CD4-positive, alpha-beta memory T cell (primary cell): Measurements from ENCODE around the gene FGD3. TPM values are rescaled to one million over a fixed set of nuclear protein-coding genes. Genes with fewer than 3 reads are reported as not detected.

Experiments used
- CTCF ChIA-PET: fragments of 350-600 bp; sonication (Branson Sonifier 250); formaldehyde crosslinking; loops from one replicate; lab custom pipeline; 2021; ENCODE audit warnings: inconsistent platforms; ENCODE audit not compliant: partially characterized antibody; lab: Charles Lee
- POLR2A ChIA-PET: fragments of 350-600 bp; sonication (Branson Sonifier 250); formaldehyde crosslinking; loops from one replicate; lab custom pipeline; 2021; ENCODE audit not compliant: partially characterized antibody; lab: Charles Lee
- DNase-seq, 5 donors: peaks; one replicate each; pipeline versions ENCODE4 v3.0.0 to v3.0.0-alpha.2; 2020 to 2022; ENCODE audit warnings: mixed read lengths in 1 of 5
- H3K27ac ChIP-seq: one replicate; pipeline ENCODE4 v1.7.0; 2013; ENCODE audit warnings: low read depth, low read length
- H3K27me3 ChIP-seq: 2 replicates; pipeline ENCODE4 v1.7.0; 2013; ENCODE audit warnings: mild to moderate bottlenecking, low read length, moderate library complexity; ENCODE audit not compliant: insufficient read depth
- H3K36me3 ChIP-seq: 2 replicates; pipeline ENCODE4 v1.7.0; 2013; ENCODE audit warnings: mild to moderate bottlenecking, low read length, moderate library complexity; ENCODE audit not compliant: insufficient read depth
- H3K4me1 ChIP-seq: 2 replicates; pipeline ENCODE4 v1.7.0; 2013; ENCODE audit warnings: mild to moderate bottlenecking, low read length, moderate library complexity; ENCODE audit not compliant: insufficient read depth
- H3K4me3 ChIP-seq, 2 donors: one replicate each; pipeline ENCODE4 v1.7.0; 2013; ENCODE audit warnings: low read length in 2 of 2, mild to moderate bottlenecking in 1 of 2
- H3K9me3 ChIP-seq, 2 donors: one replicate each; pipeline ENCODE4 v1.7.0; 2013; ENCODE audit warnings: low read length in 2 of 2, control low read depth in 1 of 2; ENCODE audit not compliant: control insufficient read depth in 1 of 2
- H3K27ac Mint-ChIP-seq, 7 donors: one replicate each; pipeline ENCODE4 v1.8.0; 2020 to 2021; ENCODE audit warnings: mixed read lengths in 7 of 7, mild to moderate bottlenecking in 6 of 7, inconsistent platforms in 3 of 7, moderate library complexity in 3 of 7
- H3K27me3 Mint-ChIP-seq, 2 donors: one replicate each; pipeline ENCODE4 v1.8.0; 2020 to 2021; ENCODE audit warnings: mixed read lengths in 2 of 2
- H3K36me3 Mint-ChIP-seq, 2 donors: one replicate each; pipeline ENCODE4 v1.8.0; 2020 to 2021; ENCODE audit warnings: mixed read lengths in 2 of 2, inconsistent platforms in 1 of 2, mild to moderate bottlenecking in 1 of 2
- H3K4me1 Mint-ChIP-seq, 4 donors: one replicate each; pipeline ENCODE4 v1.8.0; 2020 to 2021; ENCODE audit warnings: mixed read lengths in 4 of 4, mild to moderate bottlenecking in 1 of 4
- H3K4me3 Mint-ChIP-seq, 8 donors: one replicate each; pipeline ENCODE4 v1.8.0; 2020 to 2021; ENCODE audit warnings: mixed read lengths in 8 of 8, mild to moderate bottlenecking in 7 of 8, moderate library complexity in 6 of 8, inconsistent platforms in 3 of 8
- H3K9me3 Mint-ChIP-seq, 8 donors: one replicate each; pipeline ENCODE4 v1.8.0; 2020 to 2021; ENCODE audit warnings: mixed read lengths in 8 of 8, mild to moderate bottlenecking in 5 of 8, inconsistent platforms in 3 of 8, moderate library complexity in 1 of 8
- intact Hi-C: fragments of 100-400 bp; cut with micrococcal nuclease; formaldehyde crosslinking; loops from one replicate; pipeline ENCODE4 v1.15.1; 2023
- polyA plus RNA-seq, 2 donors: library from polyadenylated mRNA; unstranded; fragments of 300-500 nt; fragmentation: Illumina TruSeq; gene quantifications; one replicate each; pipeline ENCODE4 v1.2.3, GENCODE V29; 2021
- total RNA-seq, 2 experiments: library from RNA; stranded (reverse); gene quantifications; one replicate each; pipeline ENCODE4 v1.2.3, GENCODE V29; 2021

The FGD3 gene
- total and polyA plus RNA-seq, 4 experiments from 2014 or later: 52.7 to 272 (median 201) TPM

DNA sequence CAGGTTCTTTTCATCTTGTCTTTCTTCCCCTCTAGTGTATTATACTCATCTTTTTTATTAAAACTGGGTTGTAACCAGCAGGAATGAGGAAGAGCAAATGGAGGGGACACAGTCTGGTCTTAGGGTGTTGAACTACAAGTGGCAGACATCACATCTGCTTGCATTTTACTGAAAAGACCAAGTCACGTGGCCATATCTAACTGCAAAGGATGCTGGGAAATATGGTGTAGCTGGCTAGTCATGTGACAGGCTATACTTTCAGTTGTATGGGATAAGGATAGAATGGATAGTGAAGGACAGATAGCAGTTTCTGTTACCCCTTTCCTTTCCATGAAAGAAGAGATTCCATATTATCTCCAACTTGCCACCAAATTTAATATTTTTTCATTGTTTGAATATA, 13.0 kb upstream of the FGD3 start:
- Mint-ChIP-seq H3K9me3 (peaks cover 0 to 2% (median 0%) of the 10 kb centered on the region in 8 donors), H3K27me3 (peaks cover 0 to 2% of the 10 kb centered on the region in 2 donors), H3K27ac (no peak overlapping the region), H3K4me1 (no peaks in the 10 kb centered on the region), H3K4me3 (no peak overlapping the region), H3K36me3 (no peaks in the 10 kb centered on the region)
- ChIA-PET CTCF (no interaction called here), POLR2A (interaction anchor here (1.1 kb wide), 1 partner anchor 20 kb away, joined by 4 read pairs; no protein-coding TSS in a partner anchor)
- intact Hi-C loops: no loop called here
- no peak for DNase-seq
- no peaks in the 10 kb centered on the region for H3K27me3 ChIP-seq
- no peak overlapping the region for H3K4me3 ChIP-seq
- H3K4me1 ChIP-seq: no peaks in the 10 kb centered on the region
- no peaks in the 10 kb centered on the region for H3K9me3 ChIP-seq
- no peak overlapping the region for H3K27ac ChIP-seq
- no peaks in the 10 kb centered on the region for H3K36me3 ChIP-seq

DNA sequence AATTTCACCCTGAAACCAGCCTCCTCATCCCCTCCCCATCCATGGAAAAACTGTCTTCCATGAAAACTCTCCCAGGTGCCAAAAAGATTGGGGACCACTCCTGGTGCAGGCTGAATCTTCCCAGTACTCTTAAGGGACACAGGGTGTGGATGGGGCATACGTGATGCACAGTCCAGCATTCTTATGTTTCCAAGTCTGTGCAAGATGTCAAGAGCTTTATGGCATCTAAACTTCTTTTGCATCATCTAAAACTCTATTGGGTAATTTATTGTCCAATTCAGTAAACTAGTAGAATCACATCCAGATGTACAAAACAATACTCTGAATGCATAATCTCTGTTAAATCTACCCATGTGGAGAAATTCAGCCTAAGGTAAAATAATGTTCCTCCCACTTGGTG, 9.3 kb upstream of the FGD3 start:
- intact Hi-C loops: no loop called here

GRCh38 chr9:92941861-92942260, 5.5 kb upstream of the FGD3 start:
- Histone ChIP-seq H3K27me3 (no peaks in the 10 kb centered on the region), H3K9me3 (no peaks in the 10 kb centered on the region), H3K4me3 (no peak overlapping the region), H3K36me3 (no peaks in the 10 kb centered on the region), H3K4me1 (peaks cover 9% of the 10 kb centered on the region), H3K27ac (no peak overlapping the region)
- intact Hi-C loops: no loop called here
- POLR2A ChIA-PET: interaction anchor here (1.2 kb wide), 1 partner anchor 12 kb away, joined by 3 read pairs; no protein-coding TSS in a partner anchor
- no peaks in the 10 kb centered on the region for H3K27me3 Mint-ChIP-seq
- H3K4me3 Mint-ChIP-seq: no peak overlapping the region
- CTCF ChIA-PET: no interaction called here
- H3K36me3 Mint-ChIP-seq: no peaks in the 10 kb centered on the region
- H3K4me1 Mint-ChIP-seq: peaks cover 9 to 20% (median 12%) of the 10 kb centered on the region in 4 donors
- peak overlapping the region in 2 of 7 donors; percentile 48 to 68 for H3K27ac Mint-ChIP-seq
- no peak for DNase-seq
- H3K9me3 Mint-ChIP-seq: peaks cover 0 to 5% (median 1%) of the 10 kb centered on the region in 8 donors

More for the DNA sequence above, 9.3 kb upstream of the FGD3 start:
- DNase-seq: no peak
- Histone ChIP-seq H3K4me1 (no peaks in the 10 kb centered on the region), H3K27ac (no peak overlapping the region), H3K36me3 (no peaks in the 10 kb centered on the region), H3K27me3 (no peaks in the 10 kb centered on the region), H3K9me3 (no peaks in the 10 kb centered on the region), H3K4me3 (no peak overlapping the region)
- H3K9me3 Mint-ChIP-seq: peaks cover 0 to 2% (median 0%) of the 10 kb centered on the region in 8 donors
- no peaks in the 10 kb centered on the region for H3K27me3 Mint-ChIP-seq
- no peak overlapping the region for H3K4me3 Mint-ChIP-seq
- H3K4me1 Mint-ChIP-seq: peaks cover 0 to 8% (median 4%) of the 10 kb centered on the region in 4 donors
- CTCF ChIA-PET: interaction anchor here (0.7 kb wide), 1 partner anchor 11 kb away, joined by 3 read pairs; no protein-coding TSS in a partner anchor
- H3K27ac Mint-ChIP-seq: no peak overlapping the region
- H3K36me3 Mint-ChIP-seq: no peaks in the 10 kb centered on the region
- POLR2A ChIA-PET: no interaction called here

GRCh38 chr9:92942688-92943616, 4.4 kb upstream of the FGD3 start:
- Mint-ChIP-seq H3K27me3 (no peaks in the 10 kb centered on the region), H3K9me3 (peaks cover 0 to 5% (median 1%) of the 10 kb centered on the region in 8 donors), H3K36me3 (peaks cover 0 to under 1% of the 10 kb centered on the region in 2 donors), H3K4me3 (no peak overlapping the region), H3K27ac (peak overlapping the region in 2 of 7 donors; percentile 7 to 13), H3K4me1 (peaks cover 13 to 27% (median 18%) of the 10 kb centered on the region in 4 donors)
- Histone ChIP-seq H3K4me1 (peaks cover 13% of the 10 kb centered on the region), H3K36me3 (no peaks in the 10 kb centered on the region), H3K9me3 (no peaks in the 10 kb centered on the region), H3K27me3 (no peaks in the 10 kb centered on the region), H3K4me3 (no peak overlapping the region), H3K27ac (no peak overlapping the region)
- DNase-seq: no peak
- intact Hi-C loops: no loop called here
- CTCF ChIA-PET: interaction anchor here (0.7 kb wide), 1 partner anchor 10 kb away, joined by 3 read pairs; no protein-coding TSS in a partner anchor
- POLR2A ChIA-PET: interaction anchor here (1.0 kb wide), 1 partner anchor 11 kb away, joined by 3 read pairs; no protein-coding TSS in a partner anchor

DNA sequence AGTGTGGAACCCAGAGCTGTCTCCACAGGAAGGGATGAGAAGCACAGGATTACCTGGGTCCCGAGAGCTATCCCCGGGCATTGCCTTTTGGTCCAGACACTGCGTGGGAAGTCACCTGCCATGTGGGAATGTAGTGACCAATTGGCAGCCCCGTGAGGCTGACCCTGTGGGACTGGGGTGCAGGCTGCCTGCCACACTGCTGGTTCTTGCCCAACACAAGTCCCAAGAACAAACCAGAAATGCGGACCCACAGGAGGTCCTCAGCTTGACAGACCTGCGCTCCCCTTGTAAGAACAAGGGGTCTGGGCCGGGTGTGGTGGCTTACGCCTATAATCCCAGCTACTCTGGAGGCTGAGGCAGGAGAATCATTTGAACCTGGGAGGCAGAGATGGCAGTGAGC, 2.4 kb upstream of the FGD3 start:
- peaks cover 28 to 47% (median 35%) of the 10 kb centered on the region in 4 donors for H3K4me1 Mint-ChIP-seq
- no peak overlapping the region for H3K4me3 Mint-ChIP-seq
- no peak overlapping the region for H3K4me3 ChIP-seq
- no peak for DNase-seq
- intact Hi-C loops: no loop called here
- no peaks in the 10 kb centered on the region for H3K9me3 ChIP-seq
- ChIA-PET CTCF (interaction anchor here (1.4 kb wide), 1 partner anchor 12 kb away, joined by 5 read pairs; no protein-coding TSS in a partner anchor), POLR2A (no interaction called here)
- H3K27me3 ChIP-seq: no peaks in the 10 kb centered on the region
- H3K27me3 Mint-ChIP-seq: no peaks in the 10 kb centered on the region
- peaks cover 0 to 5% (median 1%) of the 10 kb centered on the region in 8 donors for H3K9me3 Mint-ChIP-seq
- H3K36me3 Mint-ChIP-seq: peaks cover 0 to 5% of the 10 kb centered on the region in 2 donors
- H3K4me1 ChIP-seq: peaks cover 31% of the 10 kb centered on the region
- H3K27ac Mint-ChIP-seq: no peak overlapping the region
- H3K27ac ChIP-seq: no peak overlapping the region
- no peaks in the 10 kb centered on the region for H3K36me3 ChIP-seq

- no peaks in the 10 kb centered on the region for H3K27me3 ChIP-seq
- no peaks in the 10 kb centered on the region for H3K9me3 ChIP-seq
- CTCF ChIA-PET: interaction anchor here (0.7 kb wide), 2 partner anchors 163 to 360 kb away, joined by 3 read pairs; no protein-coding TSS in a partner anchor
- H3K4me3 ChIP-seq: no peak overlapping the region
- intact Hi-C loops: no loop called here
- H3K4me1 ChIP-seq: peaks cover 39% of the 10 kb centered on the region
- peaks cover 30 to 53% (median 42%) of the 10 kb centered on the region in 4 donors for H3K4me1 Mint-ChIP-seq
- no peak overlapping the region for H3K27ac ChIP-seq
- H3K36me3 ChIP-seq: no peaks in the 10 kb centered on the region
- H3K27ac Mint-ChIP-seq: peak overlapping the region in 4 of 7 donors; percentile 32 to 73 (median 56)
- DNase-seq: no peak
- H3K9me3 Mint-ChIP-seq: peaks cover 0 to 5% (median 1%) of the 10 kb centered on the region in 8 donors
- peaks cover 0 to 5% of the 10 kb centered on the region in 2 donors for H3K36me3 Mint-ChIP-seq
- peak overlapping the region in 7 of 8 donors; percentile 11 to 99 (median 60) for H3K4me3 Mint-ChIP-seq
- POLR2A ChIA-PET: no interaction called here
- H3K27me3 Mint-ChIP-seq: no peaks in the 10 kb centered on the region
These were observed 1.5 kb upstream of the FGD3 start for GRCh38 chr9:92945796-92946195.
